ENCODE results near the gene PITPNM3.

Gene PITPNM3

DNA sequence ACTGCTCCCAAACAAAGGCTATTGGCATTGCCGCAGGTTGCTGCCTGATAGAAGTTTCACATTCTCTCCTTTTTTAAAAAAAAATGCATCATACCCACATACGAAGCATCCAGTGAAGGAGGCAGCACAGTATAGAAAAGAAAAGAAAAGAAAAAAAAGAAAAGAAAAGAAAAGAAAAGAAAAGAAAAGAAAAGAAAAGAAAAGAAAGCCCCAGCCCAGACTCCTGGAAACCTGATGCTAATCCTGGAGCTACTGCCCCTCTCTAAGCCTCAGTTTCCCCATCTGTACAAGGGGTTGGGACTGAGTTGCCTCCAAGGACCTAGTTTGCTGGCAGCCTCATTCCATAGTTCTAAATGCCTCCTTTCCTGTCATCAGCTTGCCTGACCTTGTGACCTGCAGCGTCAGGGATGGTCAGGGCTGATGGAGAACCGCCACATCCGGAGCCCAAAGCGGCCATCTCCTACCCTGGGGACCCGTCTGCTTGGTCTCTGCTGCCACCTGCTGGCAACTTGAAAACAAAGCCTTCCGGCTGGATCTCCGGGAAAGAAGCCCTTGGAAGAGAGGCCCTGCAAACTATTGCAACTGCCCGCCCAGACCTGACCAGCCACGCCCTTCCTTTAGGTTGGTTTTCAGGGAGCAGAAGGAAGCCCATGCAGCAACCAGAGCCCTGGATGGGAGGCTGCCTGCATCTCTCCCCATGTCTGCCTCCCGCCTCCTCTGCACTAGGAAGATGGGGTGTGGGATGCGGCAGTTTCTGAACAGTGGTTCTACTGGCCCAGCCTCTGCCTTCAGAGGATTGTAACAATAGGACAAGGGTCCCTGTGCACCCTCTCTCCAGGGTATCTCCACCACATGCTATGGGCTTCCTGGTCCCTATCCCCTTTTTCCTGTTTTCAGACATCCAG lies 134.4 kb downstream of the PITPNM3 start:
- in situ Hi-C loops (cut with MboI; ENCODE audit: low sequenced_read_pairs) = no loop called here

DNA sequence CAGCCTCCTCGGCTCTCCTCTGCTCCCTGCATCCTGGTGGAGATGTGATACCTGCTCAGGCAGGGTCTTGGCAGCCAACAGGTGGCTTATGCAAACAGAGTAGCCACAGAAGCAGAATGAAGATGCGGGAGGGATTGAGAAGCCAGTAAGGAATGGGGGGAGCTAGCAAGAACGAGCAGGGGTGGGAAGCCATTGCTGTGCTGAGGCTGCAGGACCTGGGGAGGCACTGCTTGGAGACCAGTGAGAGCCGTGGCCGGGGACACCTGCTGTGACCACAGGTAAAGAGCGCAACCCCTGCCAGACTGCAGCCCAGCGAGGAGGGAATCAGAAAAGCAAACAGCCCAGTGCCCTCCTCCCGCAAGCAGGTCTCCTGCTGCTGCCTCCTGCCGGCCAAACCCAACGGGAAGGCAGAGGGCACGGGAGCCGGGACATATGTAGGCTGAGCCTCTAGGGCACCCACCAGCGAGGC lies 136.1 kb downstream of the PITPNM3 start:
- in situ Hi-C loops (cut with MboI; ENCODE audit: low sequenced_read_pairs) = no loop called here

DNA sequence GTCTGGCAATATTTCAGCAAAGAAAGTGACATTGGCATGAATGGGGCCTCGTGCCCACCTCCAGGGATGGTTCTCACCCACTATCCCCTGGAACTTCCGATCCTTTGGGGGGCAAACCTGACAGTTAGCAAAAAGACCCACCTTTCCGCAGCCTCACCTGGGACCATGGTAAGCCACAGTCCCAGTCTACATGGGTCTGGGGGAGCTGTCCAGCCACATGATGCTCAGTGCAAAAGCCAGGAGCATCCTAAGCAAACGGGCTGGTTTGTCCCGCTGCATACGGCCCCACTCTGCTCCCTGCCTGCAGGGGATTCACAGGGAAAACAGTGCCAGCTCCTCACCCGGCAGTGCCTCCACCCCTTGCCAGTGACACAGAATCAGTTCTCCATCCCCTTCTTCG lies 140.7 kb downstream of the PITPNM3 start:
- in situ Hi-C loops (cut with MboI; ENCODE audit: low sequenced_read_pairs) = no loop called here

DNA sequence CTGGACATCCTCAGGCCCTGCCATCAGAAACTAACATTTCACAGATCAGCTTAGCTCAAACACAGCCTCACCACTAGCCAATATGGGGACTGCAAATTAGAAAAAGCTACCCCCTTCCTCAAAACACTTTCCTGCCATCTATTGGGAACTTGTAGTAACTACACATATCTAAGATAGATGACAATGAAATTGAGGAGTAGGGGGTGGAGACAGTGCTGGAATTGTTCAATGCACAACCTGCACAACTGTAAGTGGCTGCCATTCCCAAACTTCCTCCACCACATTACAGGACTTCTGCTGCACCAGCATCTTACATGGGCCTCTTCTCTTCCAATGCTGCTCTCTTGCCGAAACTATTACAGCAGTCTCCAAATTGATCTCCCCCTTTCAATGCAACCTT lies 143.3 kb downstream of the PITPNM3 start:
- in situ Hi-C loops (cut with MboI; ENCODE audit: low sequenced_read_pairs) = no loop called here

DNA sequence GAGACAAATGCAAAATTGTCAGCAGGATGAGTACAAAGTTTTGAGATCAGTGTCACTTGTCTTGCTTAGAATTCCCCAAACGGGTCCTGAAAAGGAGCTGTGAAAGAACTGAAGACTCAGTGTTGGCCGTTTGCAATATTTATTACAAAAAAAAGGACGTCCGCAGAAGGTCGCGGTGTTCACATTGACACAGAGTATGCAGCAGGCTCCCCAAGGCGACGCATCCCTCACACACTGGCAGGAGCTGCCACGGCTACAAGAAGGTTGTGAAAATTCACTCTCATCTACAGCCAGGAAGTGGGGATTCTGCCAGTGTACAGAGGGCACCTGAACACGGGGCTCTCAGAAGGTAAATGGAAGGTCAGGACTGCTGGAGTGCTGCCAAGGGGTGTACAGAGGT lies 147.6 kb downstream of the PITPNM3 start:
- in situ Hi-C loops (cut with MboI; ENCODE audit: low sequenced_read_pairs) = no loop called here

DNA sequence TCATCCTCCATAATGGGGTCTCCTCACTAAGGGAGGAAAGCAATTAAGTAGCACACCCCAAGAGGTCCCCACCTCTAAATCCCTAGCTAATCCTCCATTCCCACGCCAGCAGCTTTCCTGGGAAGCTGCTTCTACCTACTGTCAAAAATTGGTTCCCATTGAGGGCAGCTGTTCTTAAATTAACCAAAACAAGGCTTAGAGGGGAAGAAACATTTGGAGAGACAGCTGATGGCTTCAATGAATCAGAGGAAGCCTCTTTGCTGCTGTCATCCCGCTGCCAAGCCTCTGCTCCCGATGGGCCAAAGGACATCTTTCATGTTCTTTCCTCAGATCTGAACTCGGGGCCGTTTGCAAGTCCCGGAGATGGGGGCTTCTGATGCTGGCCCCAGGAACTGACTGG lies 148.1 kb downstream of the PITPNM3 start:
- in situ Hi-C loops (cut with MboI; ENCODE audit: low sequenced_read_pairs) = no loop called here

DNA sequence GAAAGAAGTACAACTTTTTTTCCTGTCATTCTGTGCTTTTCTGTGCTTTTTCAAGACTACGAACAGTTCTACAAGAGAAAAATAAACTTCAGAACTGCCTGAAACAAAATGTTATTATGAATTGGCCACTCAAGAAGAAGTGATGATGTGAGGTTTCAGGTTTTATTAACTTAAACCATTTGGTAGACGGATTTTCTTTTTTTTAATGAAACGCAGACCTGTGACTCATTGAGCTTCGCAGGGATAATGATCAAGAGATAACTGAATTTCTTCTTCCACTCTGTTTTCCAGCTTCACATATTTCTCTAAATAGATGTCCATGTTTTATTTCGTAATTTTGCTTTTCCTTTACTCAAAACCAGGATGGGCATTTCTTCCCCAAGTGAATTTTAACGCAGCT lies 154.1 kb downstream of the PITPNM3 start:
- in situ Hi-C loops (cut with MboI; ENCODE audit: low sequenced_read_pairs) = no loop called here

Data from hTERT RPE-1 (cell line).